Measurements from ENCODE around the gene GABRR2.

- TF ChIP-seq CTCF (IDR thresholded peaks at IDR 0.05; ENCODE audit: low read length), result no peak
- TF ChIP-seq EZH2 (optimal IDR thresholded peaks at IDR 0.05; ENCODE audit: low read depth, low read length), result no peak
- TF ChIP-seq EZH2phosphoT487 (IDR thresholded peaks at IDR 0.05; ENCODE audit: low read length), result no peak
Observed at GRCh38 chr6:89221129-89221528, 94.0 kb downstream of the GABRR2 start.
